Lung (tissue), 12 donors: Measurements from ENCODE around the gene RAE1. TPM values are rescaled to one million over a fixed set of nuclear protein-coding genes. Genes with fewer than 3 reads are reported as not detected.
A peak's percentile ranks its signal among the peaks of the same experiment; 100 is the strongest.

Source experiments
- ATAC-seq: fragments of 200-7000 bp; cut with Tn5 transposase; one replicate; pipeline ENCODE4 v1.9.1; 2020; ENCODE audit warnings: moderate number of reproducible peaks; ENCODE audit not compliant: insufficient read depth, low FRiP score
- DNase-seq, 3 donors: peaks; one replicate each; pipeline ENCODE4 v3.0.0-alpha.2; 2013 to 2017
- H3K27ac ChIP-seq, 2 donors: one replicate each; pipeline ENCODE4 v1.5.1; 2013; ENCODE audit warnings: mild to moderate bottlenecking in 2 of 2, moderate library complexity in 2 of 2, control low read depth in 1 of 2, inconsistent platforms in 1 of 2, low read depth in 1 of 2, low read length in 1 of 2
- H3K27me3 ChIP-seq, 3 donors: one replicate each; pipeline ENCODE4 v1.5.1; 2013; ENCODE audit warnings: low read length in 2 of 3; ENCODE audit not compliant: control insufficient read depth in 3 of 3, insufficient read depth in 3 of 3
- H3K36me3 ChIP-seq, 4 donors: one replicate each; pipeline ENCODE4 v1.5.1; 2013; ENCODE audit warnings: low read length in 4 of 4, mild to moderate bottlenecking in 1 of 4, moderate library complexity in 1 of 4; ENCODE audit not compliant: control insufficient read depth in 4 of 4, insufficient read depth in 4 of 4
- H3K4me1 ChIP-seq, 5 donors: one replicate each; pipeline ENCODE4 v1.5.1; 2013; ENCODE audit warnings: low read length in 5 of 5, mild to moderate bottlenecking in 2 of 5, moderate library complexity in 1 of 5; ENCODE audit not compliant: control insufficient read depth in 5 of 5, insufficient read depth in 5 of 5
- H3K4me3 ChIP-seq: one replicate; pipeline ENCODE4 v1.5.1; 2013; ENCODE audit warnings: mild to moderate bottlenecking, control low read depth, moderate library complexity
- H3K9ac ChIP-seq, 2 donors: one replicate each; pipeline ENCODE4 v1.5.1; 2013; ENCODE audit warnings: low read length in 2 of 2, control low read depth in 1 of 2; ENCODE audit not compliant: insufficient read depth in 1 of 2
- H3K9me3 ChIP-seq, 4 donors: one replicate each; pipeline ENCODE4 v1.5.1; 2013; ENCODE audit warnings: low read length in 3 of 4, mild to moderate bottlenecking in 1 of 4, moderate library complexity in 1 of 4; ENCODE audit not compliant: control insufficient read depth in 4 of 4, insufficient read depth in 3 of 4
- CTCF ChIP-seq: IDR thresholded peaks from 2 replicates; pipeline ENCODE4 v1.5.1; 2012; ENCODE audit warnings: mild to moderate bottlenecking; ENCODE audit errors: control extremely low read depth, extremely low read depth
- WGBS, 2 donors: extraction: QIAGEN DNeasy Blood & Tissue Kit; methylation state at CpG; one replicate each; pipeline ENCODE4 v1.1.7; 2013; 5-methylcytosine and 5-hydroxymethylcytosine counted together
- polyA plus RNA-seq, 2 donors: library from polyadenylated mRNA; stranded (reverse); fragments of 200-250 nt; gene quantifications; one replicate each; pipeline ENCODE4 v1.2.1, GENCODE V29; 2013
- total RNA-seq, 2 donors: library from RNA; depleted of rRNA in 1 of 2; stranded (reverse); fragments of >200 nt in 1 of 2; gene quantifications; one replicate each; pipeline ENCODE4 v1.2.1, GENCODE V29; 2014 to 2021
- donor health status: control.
- donor health status: control.
- donor health status: Bipolar disorder and iron deficiency.
- donor health status: healthy.
- donor health status: DM: yes; HTN: yes; CAD: no.

The RAE1 gene
- total and polyA plus RNA-seq, 4 donors = 9.7 to 31.0 (median 20.7) TPM

GRCh38 chr20:57398901-57399535 is 48.0 kb downstream of the RAE1 start:
- no peak for DNase-seq
- Histone ChIP-seq H3K27me3 (no peaks in the 10 kb centered on the region), H3K27ac (peak overlapping the region; percentile 0 to 41), H3K36me3 (peaks cover 0 to 32% (median 13%) of the 10 kb centered on the region in 4 donors), H3K9me3 (peaks cover 0 to 2% (median 0%) of the 10 kb centered on the region in 4 donors), H3K9ac (no peak overlapping the region), H3K4me3 (no peak overlapping the region), H3K4me1 (peaks cover 1 to 32% (median 9%) of the 10 kb centered on the region in 5 donors)
- no peak for TF ChIP-seq CTCF
- WGBS, 2 donors = 75 to 82% methylated on average over 13 of the region's 13 CpGs
- ATAC-seq = no peak

GRCh38 chr20:57399587-57400155 is 48.6 kb downstream of the RAE1 start:
- ATAC-seq (no peak), DNase-seq (no peak)
- 58 to 76% methylated on average over 21 of the region's 21 CpGs for WGBS, 2 donors
- Histone ChIP-seq H3K27me3 (no peaks in the 10 kb centered on the region), H3K9me3 (peaks cover 0 to 2% (median 0%) of the 10 kb centered on the region in 4 donors), H3K27ac (no peak overlapping the region), H3K4me1 (peaks cover 0 to 32% (median 9%) of the 10 kb centered on the region in 5 donors), H3K9ac (no peak overlapping the region), H3K4me3 (no peak overlapping the region), H3K36me3 (peaks cover 0 to 34% (median 13%) of the 10 kb centered on the region in 4 donors)
- no peak for TF ChIP-seq CTCF

- Histone ChIP-seq H3K36me3 (peaks cover 0 to 34% (median 13%) of the 10 kb centered on the region in 4 donors), H3K9me3 (peaks cover 0 to 2% (median 0%) of the 10 kb centered on the region in 4 donors), H3K27me3 (no peaks in the 10 kb centered on the region), H3K4me3 (no peak overlapping the region), H3K27ac (no peak overlapping the region), H3K4me1 (peaks cover 0 to 29% (median 8%) of the 10 kb centered on the region in 5 donors), H3K9ac (no peak overlapping the region)
- TF ChIP-seq CTCF = no peak
- DNase-seq = no peak
- WGBS, 2 donors = 72 to 83% methylated on average over 11 of the region's 11 CpGs
- no peak for ATAC-seq
Observed at GRCh38 chr20:57400231-57400701, 49.2 kb downstream of the RAE1 start.
